NCI-H1092 treated with DMSO at 0.1 percent for 48 hours (cell line): Measurements from ENCODE around the gene NRXN3.

ENCODE experiments used
- DNase-seq: peaks from one replicate; lab custom pipeline; 2025; lab: John Stamatoyannopoulos, UW

NRXN3 gene

GRCh38 chr14:78173346-78174035 is 3.3 kb downstream of the NRXN3 start:
- no peak for DNase-seq

- DNase-seq = no peak
Measured at GRCh38 chr14:78175412-78175811, 5.2 kb downstream of the NRXN3 start.

GRCh38 chr14:78178071-78178470 is 7.9 kb downstream of the NRXN3 start:
- DNase-seq = no peak

GRCh38 chr14:78178971-78179370 is 8.8 kb downstream of the NRXN3 start:
- no peak for DNase-seq

- no peak for DNase-seq
Measured at GRCh38 chr14:78181270-78181669, 11.1 kb downstream of the NRXN3 start.

- peak; percentile 20 for DNase-seq
Measured at GRCh38 chr14:78182722-78183121, 12.5 kb downstream of the NRXN3 start.

GRCh38 chr14:78184157-78184556 is 14.0 kb downstream of the NRXN3 start:
- DNase-seq = no peak

- no peak for DNase-seq
Measured at GRCh38 chr14:78186277-78186676, 16.1 kb downstream of the NRXN3 start.

GRCh38 chr14:78188882-78189281 is 18.7 kb downstream of the NRXN3 start:
- no peak for DNase-seq

GRCh38 chr14:78195431-78195830 is 25.3 kb downstream of the NRXN3 start:
- no peak for DNase-seq

GRCh38 chr14:78196323-78196722 is 26.1 kb downstream of the NRXN3 start:
- DNase-seq = no peak

- DNase-seq = peak; percentile 25
Measured at GRCh38 chr14:78197051-78197450, 26.9 kb downstream of the NRXN3 start.

GRCh38 chr14:78202163-78202562 is 32.0 kb downstream of the NRXN3 start:
- DNase-seq = no peak

- DNase-seq = peak; percentile 52
Measured at GRCh38 chr14:78202976-78203375, 32.8 kb downstream of the NRXN3 start.

- DNase-seq = no peak
Measured at GRCh38 chr14:78207414-78207813, 37.2 kb downstream of the NRXN3 start.

- DNase-seq = no peak
Measured at GRCh38 chr14:78220273-78220672, 50.1 kb downstream of the NRXN3 start.

- DNase-seq = no peak
Measured at GRCh38 chr14:78222746-78223145, 52.6 kb downstream of the NRXN3 start.

- no peak for DNase-seq
Measured at GRCh38 chr14:78227248-78228077, 57.3 kb downstream of the NRXN3 start.

GRCh38 chr14:78228702-78229327 is 58.6 kb downstream of the NRXN3 start:
- no peak for DNase-seq

GRCh38 chr14:78232231-78233000 is 62.2 kb downstream of the NRXN3 start:
- peak; percentile 43 for DNase-seq

GRCh38 chr14:78238141-78238540 is 68.0 kb downstream of the NRXN3 start:
- no peak for DNase-seq

- DNase-seq = peak; percentile 14
Measured at GRCh38 chr14:78240567-78240966, 70.4 kb downstream of the NRXN3 start.
